OCI-LY7 (cell line): ENCODE results near the gene HDGF. TPM values are rescaled to one million over a fixed set of nuclear protein-coding genes. Genes with fewer than 3 reads are reported as not detected.

Experiments
- BruUV-seq: library from RNA; stranded (reverse); fragments of 400-500 nt; replicated peaks from 2 replicates; lab custom pipeline; 2021; lab: Mats Ljungman, UMichigan
- CTCF ChIA-PET: fragments of 300-600 bp; sonication (Branson Sonifier 250); formaldehyde crosslinking; loops from one replicate; lab custom pipeline; 2022; ENCODE audit warnings: antibody characterized with exemption; ENCODE audit not compliant: unreplicated experiment; lab: Charles Lee
- POLR2A ChIA-PET: fragments of 300-600 bp; sonication (Branson Sonifier 250); formaldehyde crosslinking; loops from one replicate; lab custom pipeline; 2022; ENCODE audit warnings: antibody characterized with exemption; lab: Charles Lee
- DNase-seq: peaks from one replicate; pipeline ENCODE4 v3.0.0-alpha.2; 2015; ENCODE audit warnings: low spot score
- H2AFZ ChIP-seq: fragments of 200-600 bp; sonication (generic), shearing (Covaris generic); 2 replicates; pipeline ENCODE4 v1.6.1; 2014; ENCODE audit warnings: mild to moderate bottlenecking, antibody characterized with exemption, low read length, moderate library complexity
- H3K27ac ChIP-seq: fragments of 200-600 bp; sonication (generic); 2 replicates; pipeline ENCODE4 v1.5.1; 2014; ENCODE audit warnings: mixed run types, low read depth, mild to moderate bottlenecking, moderate library complexity, low read length, inconsistent platforms; ENCODE audit not compliant: poor library complexity, severe bottlenecking
- H3K36me3 ChIP-seq: fragments of 200-600 bp; sonication (generic); 2 replicates; pipeline ENCODE4 v1.6.1; 2014; ENCODE audit warnings: mild to moderate bottlenecking, antibody characterized with exemption, low read length, moderate library complexity, mixed read lengths; ENCODE audit not compliant: insufficient read depth
- H3K4me1 ChIP-seq: fragments of 200-600 bp; sonication (generic); 2 replicates; pipeline ENCODE4 v1.5.1; 2014; ENCODE audit warnings: mild to moderate bottlenecking, low read length; ENCODE audit not compliant: insufficient read depth, poor library complexity, severe bottlenecking
- H3K4me2 ChIP-seq: fragments of 200-600 bp; sonication (generic); 2 replicates; pipeline ENCODE4 v1.6.1; 2014; ENCODE audit warnings: mild to moderate bottlenecking, low read length
- H3K4me3 ChIP-seq: fragments of 200-600 bp; sonication (generic); 2 replicates; pipeline ENCODE4 v1.5.1; 2014; ENCODE audit warnings: mild to moderate bottlenecking, low read depth, low read length; ENCODE audit not compliant: poor library complexity, severe bottlenecking
- H3K79me2 ChIP-seq: fragments of 200-600 bp; sonication (generic); 2 replicates; pipeline ENCODE4 v1.6.1; 2016; ENCODE audit warnings: low read depth, mild to moderate bottlenecking, low read length, moderate library complexity, mixed read lengths; ENCODE audit not compliant: insufficient read depth
- H3K9me2 ChIP-seq: fragments of 200-600 bp; sonication (generic); 2 replicates; pipeline ENCODE4 v1.6.1; 2016; ENCODE audit warnings: mild to moderate bottlenecking, low read length, mixed read lengths; ENCODE audit not compliant: insufficient read depth
- H3K9me3 ChIP-seq: fragments of 200-600 bp; sonication (generic); 2 replicates; pipeline ENCODE4 v1.6.1; 2014; ENCODE audit warnings: mild to moderate bottlenecking, mixed run types, low read length, mixed read lengths
- H4K20me1 ChIP-seq: fragments of 200-600 bp; sonication (generic); 2 replicates; pipeline ENCODE4 v1.6.1; 2014; ENCODE audit warnings: mild to moderate bottlenecking, antibody characterized with exemption, low read length, moderate library complexity, mixed read lengths; ENCODE audit not compliant: insufficient read depth
- CTCF ChIP-seq: fragments of 200-600 bp; sonication (generic); conservative IDR thresholded peaks from 2 replicates; pipeline ENCODE4 v1.5.1; 2014; ENCODE audit warnings: mild to moderate bottlenecking, antibody characterized with exemption, low read length, moderate library complexity, mixed read lengths
- EZH2phosphoT487 ChIP-seq: fragments of 200-600 bp; sonication (generic); IDR thresholded peaks from 2 replicates; pipeline ENCODE4 v1.6.1; 2018; ENCODE audit warnings: low read depth, borderline replicate concordance, mild to moderate bottlenecking, mixed run types, antibody characterized with exemption, low read length, moderate library complexity, mixed read lengths
- intact Hi-C: fragments of 100-400 bp; cut with micrococcal nuclease; formaldehyde crosslinking; loops from one replicate; pipeline ENCODE4 v1.10.0; 2022; ENCODE audit not compliant: unreplicated experiment
- total RNA-seq, 2 experiments: library from RNA; depleted of rRNA in 1 of 2; stranded (reverse); fragments of >200 nt in 1 of 2; shearing (Covaris generic) in 1 of 2; gene quantifications; 2 replicates each; pipeline ENCODE4 v1.2.3, GENCODE V29; 2014 to 2022

Gene HDGF
- total RNA-seq, 2 experiments from 2014 or later, result 291 to 329 TPM

- Histone ChIP-seq H3K4me1 (peaks cover 26% of the 10 kb centered on the region), H3K27ac (peak within 1 kb of the TSS; percentile 70), H3K36me3 (peaks cover 86% of the 10 kb centered on the region), H3K4me3 (peak within 1 kb of the TSS; percentile 74), H3K4me2 (peak within 1 kb of the TSS; percentile 75), H3K9me2 (no peaks in the 10 kb centered on the region), H4K20me1 (peaks cover 4% of the 10 kb centered on the region; the same call in 1 of the 2 replicates), H3K79me2 (peaks cover 24% of the 10 kb centered on the region), H3K9me3 (no peaks in the 10 kb centered on the region), H2AFZ (peak within 1 kb of the TSS; percentile 7; the same call in 1 of the 2 replicates)
- ChIA-PET CTCF (interaction anchor here (0.6 to 1.1 kb wide), 4 partner anchors 14 to 51 kb away, joined by 3 to 4 read pairs (median 3); no protein-coding TSS in a partner anchor), POLR2A (interaction anchor here (0.6 to 2.7 kb wide), 9 partner anchors 9 to 1033 kb away, joined by 3 to 16 read pairs (median 5); partner anchors contain the start of genes HDGF, ISG20L2, METTL25B and PRCC)
- BruUV-seq, result no TSS peak
- intact Hi-C loops, result loop anchor here (1.0 kb wide), 1 partner anchor 26 kb away; the partner anchor contains the start of gene PRCC
- peak; percentile 99 for DNase-seq
- TF ChIP-seq EZH2phosphoT487 (no peak), CTCF (no peak)
Measured at GRCh38 chr1:156740741-156741480, 10.6 kb downstream of the HDGF start, which contains the start of gene MRPL24. MRPL24 (minus strand) TSS chr1:156741088; CDS start chr1:156738704, 2,384 bp downstream.

- H3K9me3 ChIP-seq, result no peaks in the 10 kb centered on the region
- DNase-seq, result peak; percentile 46
- TF ChIP-seq CTCF (no peak), EZH2phosphoT487 (no peak)
- CTCF ChIA-PET, result interaction anchor here (1.0 kb wide), 1 partner anchor 13 kb away, joined by 3 read pairs; no protein-coding TSS in a partner anchor
- peaks cover 85% of the 10 kb centered on the region for H3K36me3 ChIP-seq
- H3K27ac ChIP-seq, result peak overlapping the region; percentile 52
- H2AFZ ChIP-seq, result peak overlapping the region; percentile 7; the same call in 1 of the 2 replicates
- H3K4me1 ChIP-seq, result peaks cover 20% of the 10 kb centered on the region
- H3K79me2 ChIP-seq, result peaks cover 18% of the 10 kb centered on the region; the same call in 1 of the 2 replicates
- POLR2A ChIA-PET, result interaction anchor here (0.6 to 2.7 kb wide), 7 partner anchors 11 to 1033 kb away, joined by 3 to 16 read pairs (median 6); partner anchors contain the start of genes HDGF, ISG20L2, METTL25B and PRCC
- H4K20me1 ChIP-seq, result no peaks in the 10 kb centered on the region
- BruUV-seq, result no TSS peak
- no peaks in the 10 kb centered on the region for H3K9me2 ChIP-seq
- intact Hi-C loops, result no loop called here
- H3K4me3 ChIP-seq, result peak overlapping the region; percentile 74
- peak overlapping the region; percentile 75 for H3K4me2 ChIP-seq
Measured at GRCh38 chr1:156740237-156740740, 11.2 kb downstream of the HDGF start.
